GM21381 (cell line): Measurements from ENCODE around the gene RNU7-1.

Experiments
- ATAC-seq: cut with Tn5 transposase; IDR thresholded peaks from one replicate; pipeline ENCODE4 v1.9.1; 2021; ENCODE audit warnings: mild to moderate bottlenecking, moderate library complexity; ENCODE audit not compliant: unreplicated experiment

RNU7-1 gene

DNA sequence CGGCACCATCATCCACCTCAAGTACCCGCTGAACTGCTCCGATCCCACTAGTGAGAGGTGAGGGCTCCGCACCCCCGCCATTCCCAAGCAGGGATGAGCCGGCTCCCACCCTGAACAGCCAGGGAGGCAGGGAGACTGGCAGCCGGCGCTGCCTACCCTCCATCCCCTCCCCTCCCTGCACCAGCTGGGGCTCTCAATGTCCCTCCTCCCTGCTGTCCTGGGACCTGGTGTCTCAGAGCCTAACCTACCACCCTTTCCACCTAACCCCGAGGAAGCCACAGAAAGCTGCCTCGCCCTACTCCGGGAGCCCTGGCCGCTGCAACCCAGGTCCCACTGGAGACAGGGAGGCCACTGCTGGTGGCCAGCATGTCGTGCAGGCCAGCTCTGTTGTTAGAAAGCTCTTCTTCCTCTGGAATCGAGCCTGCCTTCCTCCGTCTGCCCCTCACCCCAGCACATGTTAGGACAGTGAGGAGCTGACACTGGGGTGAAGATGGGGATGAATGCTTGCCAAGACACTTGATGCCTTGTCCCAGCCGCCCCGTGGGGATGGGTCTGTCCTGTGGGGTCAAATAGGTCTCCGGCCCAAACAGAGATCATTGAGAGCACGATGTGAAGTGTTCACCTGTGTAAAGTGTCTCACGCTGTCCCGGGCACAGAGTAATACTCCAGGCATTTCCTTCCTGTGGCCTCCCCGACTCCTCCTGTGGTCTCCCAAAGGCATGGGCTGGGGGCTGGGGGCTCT is 8.7 kb downstream of the RNU7-1 start:
- no peak for ATAC-seq

DNA sequence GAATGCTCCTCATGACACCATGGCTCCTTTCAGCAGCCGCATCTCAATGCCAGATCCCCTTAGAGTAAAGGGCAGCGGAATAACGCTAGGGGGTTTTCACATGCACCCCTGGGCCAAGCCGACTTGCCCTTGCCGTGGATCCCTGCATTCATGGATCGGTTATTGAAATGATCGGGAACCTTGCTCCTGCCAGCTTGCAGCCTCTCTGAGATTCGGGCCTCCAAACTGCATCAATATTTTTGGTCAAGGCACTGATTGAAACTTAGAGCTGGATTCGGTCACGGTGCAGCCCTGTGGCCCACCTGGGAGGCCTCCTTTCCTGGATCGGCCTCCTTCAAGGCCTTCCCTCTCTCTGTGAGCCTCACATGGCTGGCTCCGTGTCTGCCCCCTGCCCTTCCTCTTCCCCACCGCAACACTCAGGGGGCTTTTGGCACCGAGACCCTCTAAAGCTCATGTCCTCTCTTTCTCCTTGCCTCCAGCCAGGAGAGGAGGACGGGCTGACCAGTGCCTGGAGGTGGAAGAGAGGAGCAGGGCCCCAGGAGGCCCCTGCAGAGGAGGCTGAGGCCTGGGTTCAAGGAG is 9.3 kb downstream of the RNU7-1 start:
- ATAC-seq = no peak

DNA sequence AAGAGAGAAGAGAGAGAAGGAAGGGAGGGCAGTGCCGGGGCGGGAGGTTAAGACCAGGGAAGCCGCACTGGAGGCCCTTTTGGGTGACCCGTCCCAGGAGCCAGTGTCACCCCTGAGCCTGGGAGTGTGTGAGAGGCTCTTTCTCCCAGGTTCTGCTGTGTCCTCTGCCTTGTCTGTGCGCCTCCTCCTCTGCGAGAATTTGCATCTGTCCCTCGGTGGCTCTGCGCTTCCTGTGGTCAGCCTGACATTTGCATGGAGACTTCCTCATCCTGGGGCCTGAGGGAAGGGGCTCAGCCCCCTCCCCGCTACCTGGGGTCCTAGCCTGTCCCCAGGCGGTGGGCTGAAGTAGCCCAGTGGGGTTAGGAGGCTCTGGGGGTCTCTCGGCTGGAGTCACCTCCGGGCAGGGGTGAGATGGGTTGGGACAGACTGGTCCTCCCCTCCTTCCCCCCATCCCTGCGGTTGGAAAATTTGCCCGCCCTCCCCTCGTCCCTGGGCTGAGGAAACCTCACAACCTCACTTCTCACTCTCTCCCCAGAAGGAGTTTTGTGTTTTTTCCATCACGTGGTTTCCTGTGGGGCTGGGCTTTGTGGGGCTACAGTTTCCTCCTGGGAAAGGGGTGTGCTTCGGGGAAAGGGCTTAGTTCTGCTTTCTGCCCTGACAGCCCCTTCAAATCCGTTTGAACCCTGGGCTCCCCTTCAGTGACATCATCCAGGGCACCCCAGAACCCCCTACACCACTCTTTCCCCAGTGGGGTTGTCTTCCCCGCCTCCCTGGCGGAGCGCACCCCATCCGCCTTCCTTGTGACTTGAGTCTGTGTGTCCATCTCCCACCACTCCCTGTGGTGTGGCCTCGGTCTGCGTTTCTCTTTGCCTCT is 10.1 kb downstream of the RNU7-1 start:
- ATAC-seq = peak; percentile 37

GRCh38 chr12:6954316-6955107 is 10.9 kb downstream of the RNU7-1 start:
- no peak for ATAC-seq

GRCh38 chr12:6955108-6956020 is 11.7 kb downstream of the RNU7-1 start:
- ATAC-seq = no peak

- ATAC-seq = no peak
These were observed 12.6 kb downstream of the RNU7-1 start for GRCh38 chr12:6956021-6956727.

GRCh38 chr12:6957151-6957701 is 13.6 kb downstream of the RNU7-1 start:
- no peak for ATAC-seq

DNA sequence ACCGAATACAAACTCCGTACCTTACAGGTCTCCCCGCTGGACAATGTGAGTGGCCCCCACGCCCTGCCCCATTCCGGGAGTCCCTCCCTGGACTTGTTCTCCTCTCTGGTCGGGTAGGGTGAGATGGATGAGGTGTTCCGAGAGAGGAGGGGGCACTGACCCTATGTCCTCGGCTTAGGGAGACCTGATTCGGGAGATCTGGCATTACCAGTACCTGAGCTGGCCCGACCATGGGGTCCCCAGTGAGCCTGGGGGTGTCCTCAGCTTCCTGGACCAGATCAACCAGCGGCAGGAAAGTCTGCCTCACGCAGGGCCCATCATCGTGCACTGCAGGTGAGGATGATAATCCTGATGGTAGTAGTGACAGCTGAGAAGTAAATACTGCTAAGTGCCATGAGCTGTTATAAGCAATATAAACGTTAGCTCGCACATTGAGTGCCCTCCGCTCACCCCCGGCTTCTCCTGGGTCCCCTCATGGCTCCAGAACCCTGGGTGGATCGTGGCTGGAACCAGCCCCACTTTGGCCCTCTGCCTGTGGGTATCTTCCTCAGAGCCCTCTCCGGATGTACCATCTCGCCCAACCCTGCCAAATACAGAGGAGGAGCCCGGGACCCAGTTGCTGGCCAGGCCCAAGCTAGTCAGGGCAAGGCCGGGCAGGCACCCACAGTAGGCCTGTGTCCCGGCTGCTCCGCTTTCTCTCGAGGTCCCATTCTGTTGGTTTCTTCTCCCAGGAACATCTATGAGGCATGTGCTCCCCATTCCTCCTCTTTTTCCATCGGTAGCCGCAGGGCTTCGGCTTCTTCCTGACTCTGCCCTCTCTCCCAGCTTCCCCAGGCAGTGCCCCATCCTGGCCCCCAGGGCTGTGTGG is 14.4 kb downstream of the RNU7-1 start:
- no peak for ATAC-seq

DNA sequence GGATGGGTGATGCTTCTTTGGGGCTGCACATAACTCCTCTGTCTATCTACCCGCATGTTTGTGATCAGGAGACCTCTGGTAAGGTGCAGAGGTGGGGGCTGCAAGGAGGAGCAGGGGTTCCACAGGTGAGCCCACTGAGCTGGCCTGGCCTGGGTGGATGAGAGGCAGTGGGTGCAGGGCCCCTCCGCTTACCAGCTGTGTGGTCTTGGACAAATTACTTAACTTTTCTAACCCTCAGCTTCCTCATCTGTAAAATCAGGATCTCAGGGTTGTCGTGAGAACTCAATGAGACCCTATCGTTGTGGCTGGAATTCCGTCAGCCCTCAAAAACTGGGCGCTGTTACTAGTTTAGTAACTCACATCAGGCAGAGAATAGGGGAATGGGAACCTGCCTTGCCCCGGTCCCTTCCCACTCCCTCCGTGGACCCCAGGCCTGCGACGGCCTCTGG is 15.0 kb downstream of the RNU7-1 start:
- ATAC-seq = no peak

DNA sequence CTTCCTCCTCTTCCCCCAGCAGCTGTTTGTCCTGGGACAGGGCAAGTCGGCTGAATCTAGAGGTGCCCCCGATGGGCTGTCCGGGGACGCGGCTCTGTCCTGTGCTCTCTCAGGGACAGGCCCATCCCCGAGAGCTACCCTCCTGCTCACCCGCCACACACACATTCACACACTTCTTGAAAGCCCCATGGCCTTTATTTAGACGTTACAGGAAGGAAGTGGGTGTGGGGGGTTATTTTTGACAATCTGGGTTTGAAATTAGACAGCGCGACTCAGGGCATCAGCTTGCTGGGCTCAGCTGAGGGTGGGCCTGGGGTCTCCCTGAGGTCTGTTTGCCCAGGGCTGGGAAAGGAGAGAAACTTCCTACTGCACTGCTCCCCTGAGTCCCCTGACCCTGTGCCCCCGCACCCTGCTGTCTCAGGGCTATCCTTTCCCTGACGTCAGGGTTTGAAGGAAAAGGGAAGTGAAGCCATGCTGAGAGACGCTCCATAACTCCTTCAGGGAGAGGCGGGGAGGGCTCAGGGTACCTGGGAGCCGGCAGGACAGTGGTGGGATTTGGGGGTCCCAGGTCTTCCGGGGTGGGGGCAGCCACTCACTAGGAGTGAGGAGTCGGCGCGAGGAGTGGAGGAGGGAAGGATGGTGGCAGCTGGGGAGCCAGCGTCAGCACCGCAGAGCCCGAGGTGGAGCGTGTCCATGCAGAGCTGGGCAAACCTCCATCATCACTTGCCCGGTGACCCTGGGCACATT is 15.6 kb downstream of the RNU7-1 start:
- peak; percentile 48 for ATAC-seq

- no peak for ATAC-seq
These were observed 16.4 kb downstream of the RNU7-1 start for GRCh38 chr12:6959805-6960592.

DNA sequence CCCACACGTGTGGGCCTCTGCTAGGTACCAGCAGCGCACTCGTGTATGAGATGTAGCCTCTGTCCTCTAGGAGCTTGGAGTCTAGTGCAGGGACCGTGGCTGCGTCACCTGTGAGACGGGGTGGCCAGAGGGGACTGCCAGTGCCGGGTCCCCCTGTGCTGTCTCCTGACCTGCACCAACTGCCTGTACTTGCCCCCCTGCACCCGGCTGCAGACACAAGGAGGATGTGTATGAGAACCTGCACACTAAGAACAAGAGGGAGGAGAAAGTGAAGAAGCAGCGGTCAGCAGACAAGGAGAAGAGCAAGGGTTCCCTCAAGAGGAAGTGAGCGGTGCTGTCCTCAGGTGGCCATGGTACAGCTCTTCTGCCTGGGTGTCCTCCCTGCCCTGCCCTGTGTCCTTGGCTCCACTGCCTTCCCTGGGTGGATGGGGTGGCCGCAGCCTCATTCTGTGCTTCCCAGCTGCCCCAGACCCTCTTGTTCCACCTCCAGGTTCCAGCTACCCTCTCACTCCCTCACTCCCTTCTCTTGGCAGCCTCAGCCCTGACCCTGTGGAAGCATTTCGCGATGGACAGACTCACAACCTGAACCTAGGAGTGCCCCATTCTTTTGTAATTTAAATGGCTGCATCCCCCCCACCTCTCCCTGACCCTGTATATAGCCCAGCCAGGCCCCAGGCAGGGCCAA is 17.1 kb downstream of the RNU7-1 start:
- ATAC-seq = no peak

DNA sequence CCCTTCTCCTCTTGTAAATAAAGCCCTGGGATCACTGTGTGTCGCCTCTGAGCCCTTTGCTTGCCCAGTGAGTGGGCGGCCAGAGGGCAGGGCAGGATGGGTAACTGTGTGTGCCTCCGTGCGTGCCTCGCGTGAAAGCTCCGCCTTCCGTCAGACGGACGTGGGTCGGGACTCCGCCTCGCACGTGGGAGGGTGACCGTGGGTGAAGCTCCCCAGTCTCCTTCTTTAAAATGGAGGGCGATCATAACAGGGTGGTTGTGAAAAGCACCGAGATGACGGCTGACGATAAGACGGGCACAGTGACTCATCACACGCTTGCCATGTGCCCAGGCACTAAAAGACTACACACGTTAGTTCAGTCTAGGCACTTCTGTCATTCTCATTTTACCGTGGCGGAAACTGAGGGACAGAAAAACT is 17.7 kb downstream of the RNU7-1 start:
- ATAC-seq = no peak

GRCh38 chr12:6961695-6962284 is 18.2 kb downstream of the RNU7-1 start:
- no peak for ATAC-seq

DNA sequence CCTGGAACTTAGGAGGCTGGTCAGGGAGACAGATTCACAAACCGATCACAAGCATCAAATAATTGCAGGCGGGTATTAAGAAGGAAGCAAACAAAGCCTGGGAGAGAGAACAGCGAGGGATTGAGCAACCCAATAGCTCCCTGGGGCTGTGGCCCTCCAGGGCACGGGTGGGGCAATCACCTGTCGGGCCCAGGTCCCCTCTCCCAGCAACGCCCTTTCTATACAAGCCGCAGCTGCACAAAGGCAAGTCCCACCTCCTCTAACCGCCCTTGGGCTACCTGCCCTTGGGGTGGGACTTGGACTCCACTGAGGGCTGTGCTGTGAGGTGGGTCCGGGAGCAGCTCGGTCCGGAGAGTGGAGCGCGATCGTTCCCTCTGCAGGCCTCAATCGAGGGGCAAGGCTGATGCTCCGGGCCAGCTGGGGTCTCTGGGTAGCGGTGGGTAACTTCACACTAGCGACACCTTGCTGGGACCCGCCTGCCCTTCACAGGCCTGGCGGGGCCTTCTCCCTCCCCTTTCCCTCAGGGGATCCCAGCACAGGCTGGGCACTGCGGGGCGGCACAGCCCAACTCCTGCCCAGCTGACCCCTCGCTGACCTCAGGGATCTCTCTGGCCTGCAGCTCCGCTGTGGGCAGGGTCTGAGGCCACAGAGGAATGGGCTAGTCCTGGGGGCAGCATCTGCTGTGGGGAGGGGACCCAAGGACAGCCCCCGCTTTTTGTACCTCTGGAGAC is 18.8 kb downstream of the RNU7-1 start:
- ATAC-seq = no peak
